22Rv1 (cell line): ENCODE results near the gene STH.

Experiments used
- ZFX ChIP-seq: fragments of 450-650 bp; IDR thresholded peaks from 2 replicates; pipeline ENCODE4 v1.6.1; 2017; ENCODE audit warnings: antibody characterized with exemption, borderline replicate concordance
- TF ChIP-seq, protein P1 (sequence below): fragments of 450-650 bp; IDR thresholded peaks from 2 replicates; pipeline ENCODE4 v1.5.1; 2017; ENCODE audit warnings: mild to moderate bottlenecking

DNA sequence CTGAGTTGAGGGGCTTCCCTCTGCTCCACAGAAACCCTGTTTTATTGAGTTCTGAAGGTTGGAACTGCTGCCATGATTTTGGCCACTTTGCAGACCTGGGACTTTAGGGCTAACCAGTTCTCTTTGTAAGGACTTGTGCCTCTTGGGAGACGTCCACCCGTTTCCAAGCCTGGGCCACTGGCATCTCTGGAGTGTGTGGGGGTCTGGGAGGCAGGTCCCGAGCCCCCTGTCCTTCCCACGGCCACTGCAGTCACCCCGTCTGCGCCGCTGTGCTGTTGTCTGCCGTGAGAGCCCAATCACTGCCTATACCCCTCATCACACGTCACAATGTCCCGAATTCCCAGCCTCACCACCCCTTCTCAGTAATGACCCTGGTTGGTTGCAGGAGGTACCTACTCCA lies 26.0 kb downstream of the STH start:
- TF ChIP-seq, protein P1, sequence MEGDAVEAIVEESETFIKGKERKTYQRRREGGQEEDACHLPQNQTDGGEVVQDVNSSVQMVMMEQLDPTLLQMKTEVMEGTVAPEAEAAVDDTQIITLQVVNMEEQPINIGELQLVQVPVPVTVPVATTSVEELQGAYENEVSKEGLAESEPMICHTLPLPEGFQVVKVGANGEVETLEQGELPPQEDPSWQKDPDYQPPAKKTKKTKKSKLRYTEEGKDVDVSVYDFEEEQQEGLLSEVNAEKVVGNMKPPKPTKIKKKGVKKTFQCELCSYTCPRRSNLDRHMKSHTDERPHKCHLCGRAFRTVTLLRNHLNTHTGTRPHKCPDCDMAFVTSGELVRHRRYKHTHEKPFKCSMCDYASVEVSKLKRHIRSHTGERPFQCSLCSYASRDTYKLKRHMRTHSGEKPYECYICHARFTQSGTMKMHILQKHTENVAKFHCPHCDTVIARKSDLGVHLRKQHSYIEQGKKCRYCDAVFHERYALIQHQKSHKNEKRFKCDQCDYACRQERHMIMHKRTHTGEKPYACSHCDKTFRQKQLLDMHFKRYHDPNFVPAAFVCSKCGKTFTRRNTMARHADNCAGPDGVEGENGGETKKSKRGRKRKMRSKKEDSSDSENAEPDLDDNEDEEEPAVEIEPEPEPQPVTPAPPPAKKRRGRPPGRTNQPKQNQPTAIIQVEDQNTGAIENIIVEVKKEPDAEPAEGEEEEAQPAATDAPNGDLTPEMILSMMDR = no peak
- TF ChIP-seq ZFX = no peak
